Thyroid gland (tissue), 4 donors: ENCODE results near the gene EBPL.
"Not testable (repeated sequence)": the region's sequence is repeated elsewhere in the genome, so short reads cannot be mapped to it uniquely, and the experiment has no call there.

ENCODE experiments used
- POLR2A ChIP-seq, 2 donors: fragments of 450-650 bp; IDR thresholded peaks; one replicate each; pipeline ENCODE4 v1.6.1; 2017; ENCODE audit warnings: antibody characterized with exemption in 2 of 2, mild to moderate bottlenecking in 2 of 2, moderate library complexity in 1 of 2
- TF ChIP-seq, protein P1 (sequence below), 6 experiments: fragments of 200-600 bp in 3 of 6; fragments of 450-650 bp in 3 of 6; sonication (generic) in 3 of 6; IDR thresholded peaks; one replicate each; pipeline ENCODE4 v1.5.1; 2016 to 2019; ENCODE audit warnings: antibody characterized with exemption in 6 of 6, mild to moderate bottlenecking in 2 of 6, inconsistent platforms in 1 of 6, moderate library complexity in 1 of 6

DNA sequence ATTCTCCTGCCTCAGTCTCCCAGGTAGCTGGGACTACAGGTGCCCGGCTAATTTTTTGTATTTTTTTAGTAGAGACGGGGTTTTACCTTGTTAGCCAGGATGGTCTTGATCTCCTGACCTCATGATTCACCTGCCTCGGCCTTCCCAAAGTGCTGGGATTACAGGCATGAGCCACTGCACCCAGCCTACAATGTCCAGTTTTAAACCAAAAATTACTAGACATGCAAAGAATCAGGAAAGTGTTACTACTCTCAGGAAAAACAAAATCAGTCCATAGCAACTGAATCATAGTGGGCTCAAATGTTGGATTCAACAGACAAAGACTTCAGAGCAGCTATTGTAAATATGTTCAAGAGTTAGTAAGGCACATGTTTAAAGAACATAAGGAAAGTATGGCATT is 79.2 kb downstream of the EBPL start:
- TF ChIP-seq, protein P1, sequence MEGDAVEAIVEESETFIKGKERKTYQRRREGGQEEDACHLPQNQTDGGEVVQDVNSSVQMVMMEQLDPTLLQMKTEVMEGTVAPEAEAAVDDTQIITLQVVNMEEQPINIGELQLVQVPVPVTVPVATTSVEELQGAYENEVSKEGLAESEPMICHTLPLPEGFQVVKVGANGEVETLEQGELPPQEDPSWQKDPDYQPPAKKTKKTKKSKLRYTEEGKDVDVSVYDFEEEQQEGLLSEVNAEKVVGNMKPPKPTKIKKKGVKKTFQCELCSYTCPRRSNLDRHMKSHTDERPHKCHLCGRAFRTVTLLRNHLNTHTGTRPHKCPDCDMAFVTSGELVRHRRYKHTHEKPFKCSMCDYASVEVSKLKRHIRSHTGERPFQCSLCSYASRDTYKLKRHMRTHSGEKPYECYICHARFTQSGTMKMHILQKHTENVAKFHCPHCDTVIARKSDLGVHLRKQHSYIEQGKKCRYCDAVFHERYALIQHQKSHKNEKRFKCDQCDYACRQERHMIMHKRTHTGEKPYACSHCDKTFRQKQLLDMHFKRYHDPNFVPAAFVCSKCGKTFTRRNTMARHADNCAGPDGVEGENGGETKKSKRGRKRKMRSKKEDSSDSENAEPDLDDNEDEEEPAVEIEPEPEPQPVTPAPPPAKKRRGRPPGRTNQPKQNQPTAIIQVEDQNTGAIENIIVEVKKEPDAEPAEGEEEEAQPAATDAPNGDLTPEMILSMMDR (IDR thresholded peaks at IDR 0.05) = not testable (repeated sequence)
- not testable (repeated sequence) for TF ChIP-seq POLR2A (IDR thresholded peaks at IDR 0.05)
